ENCODE measurements around the gene SRD5A2. TPM values are rescaled to one million over a fixed set of nuclear protein-coding genes. Genes with fewer than 3 reads are reported as not detected.

Gene SRD5A2, protein sequence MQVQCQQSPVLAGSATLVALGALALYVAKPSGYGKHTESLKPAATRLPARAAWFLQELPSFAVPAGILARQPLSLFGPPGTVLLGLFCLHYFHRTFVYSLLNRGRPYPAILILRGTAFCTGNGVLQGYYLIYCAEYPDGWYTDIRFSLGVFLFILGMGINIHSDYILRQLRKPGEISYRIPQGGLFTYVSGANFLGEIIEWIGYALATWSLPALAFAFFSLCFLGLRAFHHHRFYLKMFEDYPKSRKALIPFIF
- total RNA-seq = not detected in 2 replicates

DNA sequence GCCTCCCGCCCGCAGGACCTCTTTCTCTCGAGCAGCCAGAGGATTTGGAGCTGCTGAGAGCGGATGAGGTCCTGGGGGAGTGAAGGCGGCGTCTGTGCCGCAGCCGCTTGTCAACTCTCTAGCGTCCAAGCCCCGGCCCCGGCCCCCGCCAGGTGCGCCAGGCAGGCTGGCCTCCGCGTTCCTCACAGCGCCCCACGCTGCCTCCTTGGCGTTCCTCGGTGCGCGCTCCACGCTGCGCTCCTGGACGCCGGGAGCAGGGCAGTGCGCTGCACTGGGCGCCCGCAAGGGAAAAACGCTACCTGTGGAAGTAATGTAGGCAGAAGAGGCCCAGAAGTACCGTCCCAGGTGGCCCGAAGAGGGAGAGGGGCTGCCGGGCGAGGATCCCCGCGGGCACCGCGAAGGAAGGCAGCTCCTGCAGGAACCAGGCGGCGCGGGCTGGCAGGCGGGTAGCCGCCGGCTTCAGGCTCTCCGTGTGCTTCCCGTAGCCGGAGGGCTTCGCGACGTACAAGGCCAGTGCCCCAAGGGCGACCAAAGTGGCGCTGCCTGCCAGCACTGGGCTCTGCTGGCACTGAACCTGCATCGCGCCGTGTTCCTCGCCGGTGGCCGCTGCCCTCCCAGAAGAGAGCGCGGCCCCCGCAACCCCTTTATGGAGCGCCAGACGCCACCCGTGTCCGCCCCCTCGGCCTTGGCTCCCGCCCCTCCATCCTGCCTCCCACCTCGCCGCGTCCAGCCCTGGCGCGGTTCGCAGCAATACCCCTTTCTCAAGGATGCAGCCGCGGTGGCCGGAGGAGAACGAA, at the start of gene SRD5A2:
Gene SRD5A2, minus strand, starts transcription at position 618 of the 797 bp plus-strand sequence. Its CDS starts 38 bp downstream, at position 580.
- intact Hi-C loops (cut with micrococcal nuclease) = no loop called here

DNA sequence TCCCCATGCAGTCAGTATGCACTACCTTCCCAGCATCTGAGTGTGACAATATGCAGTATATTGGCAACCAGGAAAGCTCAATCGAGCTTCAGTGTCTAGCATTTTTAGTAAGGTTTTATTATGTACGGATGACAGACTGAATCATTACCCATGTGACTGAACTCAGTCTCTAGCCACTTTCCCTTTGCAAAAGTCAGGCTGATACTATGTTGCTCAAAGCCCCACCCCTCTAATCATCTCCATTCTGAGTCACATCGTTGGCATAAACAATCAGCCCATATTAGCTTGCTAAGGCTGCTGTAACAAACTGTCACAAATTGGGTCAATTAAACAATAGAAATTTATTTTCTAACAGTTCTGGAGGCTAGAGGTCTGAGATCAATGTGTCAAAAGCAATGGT, 25.8 kb upstream of the SRD5A2 start:
- intact Hi-C loops (cut with micrococcal nuclease) = no loop called here

DNA sequence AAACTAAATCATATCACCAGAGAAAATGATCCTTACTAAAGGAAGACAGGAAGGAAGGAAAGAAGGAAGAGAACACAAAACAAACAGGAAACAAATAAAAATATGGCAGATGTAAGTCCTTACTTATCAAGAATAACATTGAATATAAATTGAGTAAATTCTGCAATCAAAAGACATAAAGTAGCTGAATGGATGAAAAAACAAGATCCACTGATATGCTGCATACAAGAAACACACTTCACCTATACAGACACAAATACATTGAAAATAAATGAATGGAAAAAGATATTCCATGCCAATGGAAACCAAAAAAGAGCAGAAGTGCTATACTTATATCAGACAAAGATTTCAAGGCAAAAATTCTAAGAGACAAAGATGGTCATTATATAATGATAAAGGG, 18.0 kb upstream of the SRD5A2 start:
- intact Hi-C loops (cut with micrococcal nuclease) = no loop called here

DNA sequence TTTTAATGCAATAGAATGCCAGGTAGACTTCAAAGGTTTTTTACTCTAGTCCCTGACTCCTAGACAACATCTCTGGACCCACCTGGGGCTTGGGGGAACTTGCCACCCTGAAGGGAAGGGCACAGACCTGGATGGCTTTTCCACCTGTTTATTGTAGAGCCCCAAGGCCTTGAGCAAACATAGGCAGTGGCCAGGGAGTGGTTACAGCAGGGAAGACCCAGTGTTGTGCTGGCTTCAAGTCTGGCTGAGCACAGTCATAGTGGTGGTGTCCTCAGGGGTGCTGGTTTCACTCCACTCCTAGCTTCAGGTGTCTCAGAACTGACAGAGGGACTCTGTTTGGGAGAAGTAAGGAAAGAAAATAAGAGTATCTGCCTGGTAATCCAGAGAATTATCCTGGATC, 5.5 kb upstream of the SRD5A2 start:
- intact Hi-C loops (cut with micrococcal nuclease) = no loop called here

DNA sequence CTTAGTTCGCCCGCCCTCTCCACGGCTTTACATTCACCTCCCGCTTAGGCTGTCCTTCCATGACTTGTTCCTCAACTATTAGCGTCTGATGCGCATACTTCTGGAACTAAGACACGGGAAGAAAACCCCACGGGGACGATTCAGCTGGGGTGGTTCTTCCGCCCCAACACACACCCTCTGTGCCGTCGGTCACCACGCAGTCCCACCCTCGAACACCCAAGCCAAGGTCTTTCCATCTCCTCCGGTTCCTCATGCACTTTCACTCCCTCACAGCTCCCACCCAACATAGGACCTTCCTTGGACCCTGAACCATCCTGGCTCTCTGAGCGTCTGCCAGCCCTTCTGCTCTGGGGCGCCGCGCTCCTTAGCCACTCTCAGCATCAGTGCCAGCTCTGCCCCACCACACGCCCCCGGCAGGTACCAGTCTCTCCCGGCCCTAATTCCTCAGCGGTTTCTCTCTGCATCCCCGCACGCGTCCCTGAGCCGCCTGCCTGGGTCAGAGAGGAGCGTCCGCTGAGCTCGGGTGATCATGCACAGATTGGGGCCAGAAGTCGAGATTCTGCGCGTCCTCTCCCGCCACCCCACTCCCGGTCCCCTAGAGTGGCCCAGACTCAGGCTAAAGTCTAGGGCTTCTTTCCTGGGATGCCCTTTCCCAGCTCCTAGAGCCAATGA, 522 bp upstream of the SRD5A2 start:
- intact Hi-C loops (cut with micrococcal nuclease) = no loop called here

DNA sequence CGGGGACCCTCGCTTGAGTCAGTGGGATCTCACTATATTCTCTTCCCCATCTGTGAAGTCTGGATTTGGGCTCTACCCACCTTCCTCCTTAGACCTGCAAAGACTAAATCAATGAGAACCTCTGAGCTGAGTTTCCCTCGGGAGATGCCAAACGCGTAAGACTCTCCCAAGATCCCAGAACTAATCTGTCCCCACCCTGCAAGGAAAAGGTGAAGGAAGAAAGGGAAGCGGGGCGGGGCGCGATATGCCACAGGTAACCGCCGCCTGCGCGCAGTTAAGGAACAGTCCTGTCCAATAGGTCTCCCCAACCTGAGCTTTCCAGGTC, 780 bp downstream of the SRD5A2 start:
- intact Hi-C loops (cut with micrococcal nuclease) = no loop called here

DNA sequence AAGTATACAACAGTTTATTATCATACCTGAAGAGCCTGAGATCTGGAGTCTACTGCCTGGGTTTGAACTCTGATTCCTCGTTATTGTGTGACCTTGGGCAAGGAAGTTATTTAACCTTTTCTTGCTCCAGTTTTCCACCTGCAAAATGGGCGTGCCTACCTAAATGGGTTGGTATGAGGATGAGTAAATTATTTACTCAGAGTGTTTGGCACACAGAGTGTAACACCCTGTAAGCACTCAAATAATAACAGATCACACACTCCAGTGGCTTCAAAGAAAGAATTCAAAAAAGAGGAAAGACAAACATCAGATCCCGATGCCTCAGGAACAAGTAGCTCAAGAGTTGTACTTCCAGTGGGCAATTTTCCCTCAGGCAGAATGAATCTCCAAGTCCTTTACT, 2.4 kb downstream of the SRD5A2 start:
- intact Hi-C loops (cut with micrococcal nuclease) = no loop called here

DNA sequence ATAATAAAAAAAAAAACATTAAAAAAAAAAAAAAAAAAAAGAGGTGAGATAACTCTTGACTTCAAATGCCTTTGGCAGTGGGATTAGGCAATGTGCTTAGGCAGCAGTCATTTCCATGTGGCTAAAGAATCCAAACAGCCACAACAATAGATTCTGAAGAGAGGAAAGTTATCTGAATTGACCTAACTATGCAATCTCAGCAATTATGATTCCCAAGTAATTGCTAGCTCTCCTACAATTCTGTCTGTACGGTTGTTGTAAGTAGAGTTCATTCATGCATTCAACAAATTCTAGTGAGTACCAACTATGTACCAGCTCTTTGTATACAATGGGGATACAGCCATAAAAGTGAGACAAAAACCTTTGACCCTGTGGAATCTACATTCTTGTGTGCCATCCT, 3.6 kb downstream of the SRD5A2 start:
- intact Hi-C loops (cut with micrococcal nuclease) = no loop called here

DNA sequence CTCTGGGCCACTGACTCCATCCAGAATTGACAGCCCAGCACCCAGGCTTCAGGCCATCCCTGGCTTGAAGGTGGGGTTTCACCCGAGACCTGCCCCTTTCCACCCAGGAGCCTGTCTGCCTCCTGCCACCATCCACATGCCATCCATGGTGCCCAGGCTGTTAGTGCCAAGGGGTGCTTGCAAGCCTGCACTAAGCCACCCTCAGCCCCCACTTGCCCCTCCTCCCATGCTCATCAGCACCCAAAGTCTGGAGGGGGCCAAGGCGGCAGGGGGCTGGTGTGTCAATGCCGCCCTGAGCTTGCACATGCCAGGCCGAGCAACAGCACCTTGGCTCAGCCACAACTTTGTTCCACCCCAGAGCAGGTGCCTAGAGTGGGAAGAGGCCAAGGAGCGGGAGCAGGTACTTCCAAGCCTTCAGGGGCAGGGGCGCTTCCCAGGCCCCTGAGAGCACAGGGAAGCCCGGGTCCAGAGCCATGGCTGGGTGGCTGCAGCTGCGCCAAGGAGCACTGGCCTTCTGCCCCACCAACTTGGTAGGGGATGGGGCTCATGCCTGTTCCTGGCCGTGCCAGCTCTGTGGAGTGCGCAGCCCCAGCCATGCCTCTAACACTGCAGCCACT, 12.0 kb downstream of the SRD5A2 start:
- intact Hi-C loops (cut with micrococcal nuclease) = no loop called here

DNA sequence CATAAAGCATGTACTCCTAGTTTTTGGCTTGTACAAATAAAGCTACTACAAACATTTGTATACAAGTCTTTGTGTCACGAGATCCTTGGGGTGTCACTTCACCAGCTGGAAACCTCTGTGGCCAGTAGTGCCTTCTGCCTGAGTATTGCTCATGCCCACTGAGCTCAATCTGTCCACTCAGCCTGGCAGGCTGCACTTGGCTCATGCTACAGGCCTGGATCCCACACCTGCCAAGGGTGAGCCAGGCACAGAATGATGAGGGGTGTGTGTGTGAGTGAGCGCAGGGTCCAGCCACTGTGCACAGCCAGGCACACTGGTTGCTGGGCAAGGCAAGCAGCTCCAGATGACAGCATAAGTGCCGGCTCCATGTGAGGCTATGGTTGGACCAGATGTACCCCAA, 13.1 kb downstream of the SRD5A2 start:
- intact Hi-C loops (cut with micrococcal nuclease) = no loop called here

DNA sequence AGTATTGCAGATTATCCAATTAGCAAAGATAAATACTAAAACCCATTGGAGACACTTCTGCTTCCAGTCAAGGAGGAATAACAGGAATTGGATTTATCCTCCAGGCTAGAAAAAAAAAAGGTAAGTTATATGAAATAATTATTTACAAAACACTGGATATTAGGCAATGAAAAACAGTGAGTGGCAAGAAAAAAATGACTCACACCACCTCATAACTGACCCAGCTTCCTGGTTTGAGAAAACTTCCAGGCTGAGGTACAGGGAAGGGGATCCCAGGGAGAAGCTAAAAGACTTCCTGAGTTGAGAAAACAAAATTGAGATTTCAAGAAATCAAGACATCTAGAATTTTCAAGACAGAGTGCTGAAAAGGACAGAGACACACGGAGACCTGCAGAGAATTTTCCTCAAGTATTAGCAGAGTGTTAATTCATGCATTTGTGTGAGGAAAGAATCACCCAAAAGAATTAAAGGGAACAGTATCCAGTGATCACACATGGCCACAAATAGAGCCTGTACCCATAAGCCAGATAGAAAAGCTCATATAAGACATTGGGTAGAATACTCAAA, 17.4 kb downstream of the SRD5A2 start:
- intact Hi-C loops (cut with micrococcal nuclease) = no loop called here

DNA sequence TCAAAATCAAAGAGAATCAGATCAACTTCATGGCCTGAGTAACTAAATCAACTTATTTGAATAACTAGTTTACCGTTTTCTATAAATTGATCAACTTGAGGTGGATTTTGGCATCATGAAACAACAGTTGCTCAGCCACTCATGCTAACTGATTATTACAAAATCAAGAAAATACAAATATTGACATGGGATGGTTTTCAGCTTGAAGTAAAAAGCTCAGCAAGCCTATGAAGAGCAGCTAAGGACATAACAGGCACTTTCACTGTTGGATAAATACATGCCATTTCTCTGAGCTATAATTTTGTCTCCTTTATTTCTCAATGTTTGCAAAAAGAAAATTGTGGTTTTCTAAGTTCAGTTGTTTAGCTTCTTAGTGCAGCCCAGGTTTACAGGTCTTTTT, 18.9 kb downstream of the SRD5A2 start:
- intact Hi-C loops (cut with micrococcal nuclease) = no loop called here

DNA sequence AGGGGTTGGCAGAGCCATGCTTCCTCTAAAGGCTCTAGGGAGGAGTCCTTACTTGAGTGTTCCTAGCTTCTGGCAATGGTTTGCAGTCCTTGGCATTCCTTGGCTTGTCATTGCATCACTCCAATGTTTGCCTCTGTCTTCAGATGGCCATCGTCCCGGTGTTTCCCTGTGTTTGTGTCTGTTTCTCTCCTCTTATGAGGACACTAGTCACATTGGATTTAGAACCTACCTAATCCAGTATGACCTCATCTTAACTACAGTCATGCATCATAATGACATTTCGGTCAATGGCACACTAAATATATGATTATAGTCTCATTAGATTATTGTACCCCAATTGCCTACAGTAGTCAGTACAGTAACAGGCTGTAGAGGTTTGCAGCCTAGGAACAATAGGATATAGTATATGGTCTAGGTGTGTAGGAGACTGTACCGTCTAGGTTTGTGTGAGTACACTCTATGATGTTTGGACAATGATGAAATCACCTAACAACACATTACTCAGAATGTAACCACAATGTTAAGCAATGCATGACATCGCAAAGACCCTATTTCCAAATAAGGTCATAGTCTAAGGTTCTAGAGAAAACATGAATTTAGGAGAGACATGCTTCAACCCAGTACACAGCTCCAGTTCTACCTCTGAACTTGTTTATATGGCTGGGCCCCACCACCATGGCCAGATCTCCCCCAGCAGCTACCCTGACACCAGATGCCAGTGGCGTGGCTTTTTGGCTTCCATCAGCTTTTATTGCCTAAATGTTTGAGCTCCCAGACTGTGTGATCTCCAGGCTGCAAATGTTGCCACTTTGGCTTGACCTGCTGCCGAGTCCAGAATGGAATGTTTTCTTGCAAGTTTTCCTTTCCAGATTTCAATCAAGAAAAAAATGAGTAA, 22.1 kb downstream of the SRD5A2 start:
- intact Hi-C loops (cut with micrococcal nuclease) = no loop called here

DNA sequence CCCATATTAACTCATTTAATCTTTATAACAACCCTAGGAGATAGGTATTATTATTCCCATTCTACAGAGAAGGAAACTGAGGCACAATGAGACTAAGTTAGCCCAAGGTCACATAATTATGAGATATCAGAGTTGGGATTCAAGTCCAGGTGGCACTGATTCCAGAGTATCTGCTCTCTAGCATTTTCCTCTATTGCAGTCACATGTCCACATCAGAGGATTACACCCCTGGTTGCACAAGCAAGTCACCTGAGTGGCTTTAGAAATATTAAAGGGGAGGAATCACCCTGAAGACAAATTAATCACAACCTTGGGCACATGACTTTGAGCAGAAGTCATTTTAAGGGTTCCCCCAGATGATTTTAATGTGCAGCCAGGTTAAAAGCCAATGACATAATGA, 23.8 kb downstream of the SRD5A2 start:
- intact Hi-C loops (cut with micrococcal nuclease) = no loop called here

DNA sequence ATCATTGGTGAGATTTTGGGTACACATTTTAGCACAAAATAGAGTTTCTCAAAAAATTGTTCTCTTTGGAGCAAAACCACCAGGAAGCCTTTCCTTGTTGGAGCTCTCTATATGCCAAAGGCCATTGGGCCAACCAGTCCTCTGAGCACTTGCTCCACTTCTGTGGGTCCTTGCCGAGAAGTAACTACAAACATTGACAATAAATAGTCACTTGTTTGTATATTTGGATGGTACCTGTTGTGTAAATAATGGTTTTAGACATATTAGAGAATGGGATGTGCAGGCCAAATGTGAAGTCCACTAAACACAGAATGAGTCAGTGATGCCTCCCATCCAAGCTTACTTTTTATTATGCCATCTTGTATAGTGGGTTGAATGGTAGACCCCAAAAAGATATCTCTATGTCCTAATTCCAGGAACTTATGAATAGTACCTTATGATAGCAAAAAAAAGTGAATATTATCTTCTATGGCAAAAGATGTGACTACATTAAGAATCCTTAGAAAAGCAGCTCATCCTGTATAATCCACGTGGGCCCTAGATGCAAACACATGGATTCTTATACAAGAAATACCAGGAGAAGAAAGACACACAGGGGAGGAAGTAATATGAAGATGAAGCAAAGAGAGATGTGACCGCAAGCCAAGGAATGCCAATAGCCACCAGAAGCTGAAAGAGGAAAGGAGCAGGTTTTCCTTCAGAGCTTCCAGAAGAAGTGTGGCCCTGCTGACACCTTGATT, 24.6 kb downstream of the SRD5A2 start:
- intact Hi-C loops (cut with micrococcal nuclease) = no loop called here

DNA sequence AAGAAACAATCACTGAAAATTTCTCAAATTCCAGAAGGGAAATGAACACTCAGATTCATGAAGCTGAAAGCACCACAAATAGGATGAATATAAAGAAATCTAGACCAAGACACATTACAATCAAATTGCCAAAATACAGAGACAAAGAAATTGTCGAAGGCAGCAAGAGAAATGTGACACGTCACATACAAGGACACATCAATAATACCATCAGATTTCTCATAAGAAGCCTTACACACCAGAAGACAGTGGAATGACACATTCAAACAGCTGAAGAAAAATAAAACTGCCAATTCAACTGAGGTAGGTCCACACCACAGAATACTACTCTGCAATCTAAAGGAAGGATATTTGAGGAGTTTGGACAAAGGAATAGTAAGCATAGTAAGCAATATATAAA, 27.4 kb downstream of the SRD5A2 start:
- intact Hi-C loops (cut with micrococcal nuclease) = no loop called here

DNA sequence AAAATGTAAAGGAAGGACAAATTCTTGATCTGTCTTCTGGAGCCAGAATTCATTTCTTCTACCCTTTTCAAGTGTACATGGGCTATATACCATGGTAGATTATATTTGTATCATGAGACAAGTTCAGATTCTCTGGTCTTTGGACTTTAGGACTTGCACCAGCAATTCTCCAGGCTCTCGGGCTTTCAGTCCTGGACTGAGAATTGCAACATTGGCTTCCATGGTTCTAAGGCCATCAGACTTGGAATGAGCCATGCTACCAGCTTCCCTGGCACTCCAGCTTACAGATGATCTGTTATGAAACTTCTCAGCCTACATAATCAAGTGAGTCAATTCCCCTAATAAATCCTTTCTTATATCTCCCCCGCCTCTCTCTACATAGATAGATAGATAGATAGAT, 33.3 kb downstream of the SRD5A2 start:
- intact Hi-C loops (cut with micrococcal nuclease) = no loop called here

DNA sequence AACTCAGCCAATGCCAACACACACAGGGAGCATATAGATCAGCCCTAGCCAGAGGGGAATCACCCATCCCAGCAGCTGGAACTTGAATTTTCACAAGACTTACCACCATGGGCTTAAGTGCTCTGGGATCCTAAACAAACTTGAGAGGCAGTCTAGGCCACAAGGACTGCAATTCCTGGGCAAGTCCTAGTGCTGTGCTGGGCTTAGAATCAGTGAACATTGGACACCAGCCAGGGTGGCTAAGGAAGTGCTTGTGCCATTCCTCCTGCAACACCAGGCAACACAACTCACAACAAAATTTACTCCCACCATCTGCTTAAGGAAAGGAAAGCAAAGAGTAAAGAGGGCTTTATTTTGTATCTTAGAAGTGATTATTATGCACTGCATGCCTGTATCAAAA, 38.9 kb downstream of the SRD5A2 start:
- intact Hi-C loops (cut with micrococcal nuclease) = no loop called here

DNA sequence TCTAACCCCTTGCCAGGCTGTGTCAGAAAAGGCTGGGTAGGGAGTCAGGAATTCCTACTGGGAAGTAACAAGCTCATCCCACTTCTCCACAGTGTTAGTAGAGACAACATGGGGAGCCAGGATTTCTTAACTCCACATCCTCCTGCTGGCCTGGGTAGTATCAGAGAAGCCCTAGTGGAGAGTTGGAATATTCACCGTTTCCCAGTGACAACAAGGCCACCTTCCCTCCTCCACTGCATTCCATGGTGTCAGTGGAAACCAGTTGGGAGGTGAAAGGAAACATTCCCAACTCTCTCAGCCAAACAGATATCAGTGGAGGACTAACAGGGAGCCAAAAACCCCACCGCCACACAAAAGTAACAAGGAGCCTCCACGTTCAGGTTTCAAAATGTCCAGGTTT, 41.2 kb downstream of the SRD5A2 start:
- intact Hi-C loops (cut with micrococcal nuclease) = no loop called here

DNA sequence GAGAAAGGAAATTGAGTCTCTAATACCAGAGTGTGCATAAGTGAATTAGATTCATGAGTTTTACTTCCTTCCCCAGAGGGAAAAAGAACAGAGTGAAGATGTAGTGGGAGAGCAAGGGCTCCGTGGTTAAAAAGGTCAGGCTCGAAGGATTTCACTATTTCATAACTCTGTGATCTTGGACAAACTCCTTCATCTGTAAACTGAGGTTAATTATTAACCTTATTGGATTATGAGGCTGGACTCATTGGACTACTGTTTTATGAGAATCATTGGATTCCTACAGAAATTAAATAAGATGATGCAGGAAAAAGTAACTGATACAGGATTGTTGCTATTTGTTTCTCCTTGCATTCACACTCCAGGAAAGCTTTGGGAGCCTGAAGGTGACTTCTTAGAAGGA, 45.0 kb downstream of the SRD5A2 start:
- intact Hi-C loops (cut with micrococcal nuclease) = no loop called here

All from T-helper 1 cell treated with Interleukin-12 subunit alpha and Interleukin-12 subunit beta and Interleukin-4 antibody, amounts not matched to agents 30 ng/mL and 1 ng/mL, for 36 hours (primary cell).